NCI-H510A treated with DMSO at 0.1 percent for 48 hours (cell line): ENCODE data around the gene RIPK4.
A peak's percentile ranks its signal among the peaks of the same experiment; 100 is the strongest.

Source experiments
- DNase-seq: peaks from one replicate; lab custom pipeline; 2025; lab: John Stamatoyannopoulos, UW

Gene RIPK4

DNA sequence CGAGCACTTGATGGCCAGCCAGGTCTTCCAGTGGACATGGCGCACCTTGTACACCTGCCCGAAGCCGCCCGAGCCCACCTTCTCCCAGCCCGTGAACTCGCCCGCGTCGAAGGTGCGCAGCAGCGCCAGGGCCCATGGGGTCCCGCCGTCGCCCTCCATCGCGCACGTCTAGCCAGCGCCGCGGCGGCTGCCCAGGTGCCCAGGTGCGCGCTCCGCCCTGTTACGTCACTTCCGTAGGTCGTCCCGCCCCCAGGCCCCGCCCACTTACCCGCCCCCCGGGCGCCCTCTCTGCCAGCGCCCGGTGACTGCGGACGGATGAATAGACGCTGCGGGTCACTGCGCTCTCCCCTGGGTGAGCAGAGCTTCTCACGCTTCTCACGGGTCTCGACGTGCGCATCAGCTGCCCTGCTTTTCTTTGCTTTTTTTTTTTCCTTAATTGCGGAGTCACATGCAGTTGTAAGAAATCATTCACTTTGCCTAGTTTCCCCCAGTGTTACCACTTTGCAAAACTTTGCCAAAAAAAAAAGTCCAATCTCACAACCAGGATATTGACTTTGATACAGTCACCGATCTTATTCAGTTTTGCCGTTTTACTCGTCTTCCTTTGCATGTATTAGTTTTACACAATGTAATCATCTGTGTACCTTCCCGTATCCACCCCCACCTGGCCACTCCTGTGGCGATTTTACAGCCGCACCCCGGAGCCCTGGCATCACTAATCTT is at the start of gene RIPK4:
RIPK4 (minus strand) TSS at position 170 of the 723 bp plus-strand sequence; CDS start at position 159, 11 bp downstream.
- DNase-seq: peak; percentile 82

DNA sequence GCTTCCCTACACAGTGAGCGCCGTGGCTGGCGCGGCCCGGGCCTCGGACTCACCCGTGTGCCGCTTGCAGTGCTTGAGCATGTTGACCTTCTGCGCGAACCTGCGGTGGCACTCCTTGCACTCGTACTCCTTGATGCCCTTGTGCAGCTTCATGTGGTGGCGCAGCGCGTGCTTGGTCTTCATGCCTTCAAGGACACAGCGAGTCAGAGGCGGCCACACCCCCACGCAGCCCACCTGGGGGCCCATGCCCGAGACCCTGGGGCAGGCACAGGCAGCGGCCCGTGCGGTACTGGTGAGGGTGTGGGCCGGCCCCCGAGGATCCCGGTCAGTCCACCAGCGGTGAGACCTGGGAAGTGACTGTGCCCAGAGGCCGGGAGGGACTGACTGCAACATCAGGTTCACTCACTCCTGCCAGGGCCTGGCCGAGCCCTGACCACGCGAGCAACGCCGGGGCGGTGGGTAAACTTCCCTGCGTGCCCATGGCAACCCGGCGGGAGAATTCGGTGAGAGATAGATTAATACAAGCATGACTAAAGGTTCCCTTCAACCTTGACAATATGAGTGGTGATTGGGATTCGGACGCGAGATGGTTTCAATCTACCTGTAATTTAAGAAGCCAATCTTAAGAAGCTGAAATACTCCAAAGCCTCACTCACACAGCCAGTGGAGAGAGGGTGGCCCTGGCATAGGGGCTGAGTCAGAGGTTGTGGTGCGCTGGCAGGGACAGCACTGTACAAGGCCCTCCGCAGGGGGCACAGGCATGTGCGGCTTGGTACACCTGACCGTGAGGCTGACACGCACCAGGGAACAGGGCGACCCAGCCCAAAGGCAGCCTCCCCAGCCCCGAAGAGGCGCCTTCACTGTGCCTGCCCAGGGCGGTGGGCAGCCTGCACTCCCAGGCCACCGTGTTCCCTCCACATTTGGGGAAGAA is 49.1 kb upstream of the RIPK4 start:
- DNase-seq: no peak

DNA sequence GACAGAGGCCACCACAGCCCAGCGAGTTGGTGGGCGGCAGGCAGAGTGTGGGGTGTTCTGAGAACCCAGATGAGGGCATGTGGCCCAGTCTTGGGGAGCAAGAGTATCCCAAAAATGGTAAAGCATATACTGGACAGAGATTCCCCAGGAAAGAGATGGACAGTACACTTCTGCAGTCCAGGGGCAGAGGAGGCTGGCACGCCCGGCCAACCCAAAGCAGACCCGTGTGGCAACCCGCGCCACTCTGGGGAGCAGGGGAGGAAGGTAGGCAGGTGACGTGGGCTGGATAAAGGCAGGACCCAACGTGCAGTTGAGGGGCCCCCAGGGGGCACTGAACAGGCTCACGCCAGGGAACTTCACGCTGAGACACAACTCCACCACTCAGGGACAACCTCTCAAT is 46.4 kb upstream of the RIPK4 start:
- DNase-seq: no peak

DNA sequence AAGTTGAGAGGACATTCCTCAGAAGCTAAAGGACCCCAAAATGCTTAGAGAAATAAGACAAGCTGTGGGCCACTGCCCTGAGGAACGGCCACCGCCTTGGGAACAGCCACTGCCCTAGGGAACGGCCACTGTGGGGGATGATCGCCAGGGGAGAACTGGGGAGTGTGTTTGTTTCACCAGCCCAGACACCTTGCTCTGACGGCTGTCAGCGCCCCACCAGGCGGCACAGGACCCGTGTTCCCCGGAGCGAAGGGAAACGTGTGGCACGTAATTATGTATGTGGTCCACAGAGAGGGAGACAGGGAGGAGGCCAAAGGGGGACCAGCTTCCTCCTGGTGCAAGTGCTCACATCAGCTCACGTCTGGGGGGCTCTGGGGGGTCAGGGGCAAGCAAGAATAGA is 45.8 kb upstream of the RIPK4 start:
- no peak for DNase-seq

DNA sequence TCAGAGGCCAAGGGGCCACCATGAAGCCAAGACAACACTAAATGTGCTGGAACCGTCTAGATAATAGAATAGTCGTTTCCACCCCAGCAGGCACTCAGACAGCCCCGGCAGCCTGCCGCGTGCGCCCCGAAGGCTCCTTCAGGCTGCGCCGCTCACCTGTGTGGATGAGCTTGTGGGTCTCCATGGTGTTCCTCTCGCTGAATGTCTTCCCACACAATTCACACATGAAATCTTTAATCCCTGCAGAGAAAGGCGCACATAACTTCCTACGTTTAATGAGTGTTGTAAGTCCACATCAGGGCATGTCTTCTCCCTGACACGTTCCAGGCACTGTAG is 43.7 kb upstream of the RIPK4 start:
- no peak for DNase-seq

DNA sequence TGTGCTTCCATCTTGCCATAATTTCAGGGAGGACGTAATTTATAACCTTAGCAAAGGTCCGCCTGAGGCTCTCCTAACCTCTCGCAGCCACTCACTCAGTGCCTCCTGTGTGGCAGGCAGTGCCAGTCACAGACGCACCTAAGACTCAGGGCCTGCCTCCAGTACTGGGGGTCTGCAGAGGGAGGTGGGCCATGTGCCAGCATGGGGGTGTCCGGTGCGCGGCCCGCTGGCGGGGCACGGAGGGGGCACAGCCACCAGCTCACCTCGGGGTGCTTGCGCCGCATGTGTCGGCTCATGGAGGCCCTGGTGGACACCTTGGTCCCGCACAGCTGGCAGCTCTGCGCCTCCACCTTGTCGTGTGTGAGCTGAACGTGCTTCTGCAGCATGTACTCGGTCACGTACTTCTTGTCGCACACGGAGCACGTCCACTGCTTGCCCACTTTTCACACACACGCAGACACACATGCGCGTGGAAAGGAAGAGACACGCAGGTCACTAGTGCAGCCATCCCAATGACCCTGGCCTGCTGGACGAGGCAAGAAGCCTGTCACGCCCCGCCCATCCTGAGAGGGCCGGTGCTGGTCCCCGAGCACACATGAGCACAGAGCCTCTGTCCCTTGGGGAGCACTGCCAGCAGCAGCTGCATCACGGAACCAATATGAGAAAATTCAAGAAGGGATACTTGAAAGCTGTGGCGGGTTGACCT is 43.2 kb upstream of the RIPK4 start:
- DNase-seq: no peak

DNA sequence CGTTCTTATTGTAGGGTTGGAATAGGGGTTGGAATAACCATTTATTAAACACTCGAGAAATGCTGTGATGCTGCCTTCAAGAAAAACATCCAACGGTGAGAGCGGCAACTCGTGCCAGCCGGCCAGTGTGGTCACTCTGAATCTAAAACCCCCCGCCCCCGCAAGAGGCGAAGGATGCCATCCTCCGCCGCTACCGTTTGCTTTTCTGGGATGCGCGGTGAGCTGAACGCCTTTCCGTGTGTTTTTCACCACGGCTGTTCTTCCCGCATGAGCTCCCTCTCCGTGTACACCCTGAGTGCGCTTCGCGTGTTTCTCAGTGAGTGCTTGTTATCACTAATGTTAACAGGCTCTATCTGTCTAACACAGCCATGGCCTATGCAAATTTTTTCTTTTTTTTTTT is 42.0 kb upstream of the RIPK4 start:
- no peak for DNase-seq

DNA sequence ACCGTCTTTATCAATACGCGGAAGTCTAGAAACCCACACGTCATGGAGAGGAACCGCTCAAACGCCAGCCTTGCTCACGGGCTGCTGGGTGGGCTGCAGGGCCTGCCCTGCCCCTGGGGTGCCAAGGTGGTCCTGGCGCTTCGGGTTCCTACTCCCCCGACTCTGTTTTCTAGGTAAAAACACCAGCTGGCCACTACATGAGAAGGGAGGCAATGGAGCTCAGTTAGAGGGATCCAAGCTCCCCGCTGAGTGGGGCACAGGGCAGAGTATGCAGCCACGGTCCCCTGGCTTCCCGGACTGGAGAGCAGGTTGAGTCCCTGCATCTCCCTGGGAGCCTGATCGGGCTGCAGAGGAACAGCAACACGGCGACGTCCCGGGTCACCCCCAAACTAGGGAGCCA is 41.2 kb upstream of the RIPK4 start:
- DNase-seq: no peak

DNA sequence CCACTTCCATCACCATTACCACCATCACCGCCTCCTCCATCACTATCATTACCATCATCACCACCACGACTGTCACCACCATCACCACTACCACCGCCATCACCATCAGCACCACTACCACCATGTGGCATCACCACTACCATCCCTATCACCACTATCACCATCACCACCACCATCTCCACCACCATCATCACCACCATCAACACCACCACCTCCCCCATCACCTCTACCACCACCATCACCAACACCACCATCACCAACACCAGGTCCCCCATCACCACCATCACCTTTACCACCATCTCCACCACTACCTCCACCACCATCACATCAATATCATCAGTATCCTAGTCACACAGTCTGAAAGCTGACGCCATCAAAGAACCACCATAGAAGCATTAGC is 39.9 kb upstream of the RIPK4 start:
- no peak for DNase-seq

DNA sequence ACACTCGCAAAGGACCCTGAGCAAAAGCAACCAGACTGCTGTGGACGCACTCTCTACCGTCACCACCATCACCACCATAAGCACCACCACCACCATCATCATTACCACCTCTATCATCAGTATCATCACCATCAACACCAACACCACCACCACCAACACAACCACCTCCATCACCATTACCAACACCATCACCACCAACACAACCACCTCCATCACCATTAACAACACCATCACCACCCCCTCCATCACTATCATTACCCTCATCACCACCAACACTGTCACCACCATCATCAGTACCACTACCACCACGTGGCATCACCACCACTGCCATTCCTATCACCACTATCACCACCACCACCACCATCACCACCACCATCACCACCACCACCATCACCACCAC is 38.8 kb upstream of the RIPK4 start:
- no peak for DNase-seq

DNA sequence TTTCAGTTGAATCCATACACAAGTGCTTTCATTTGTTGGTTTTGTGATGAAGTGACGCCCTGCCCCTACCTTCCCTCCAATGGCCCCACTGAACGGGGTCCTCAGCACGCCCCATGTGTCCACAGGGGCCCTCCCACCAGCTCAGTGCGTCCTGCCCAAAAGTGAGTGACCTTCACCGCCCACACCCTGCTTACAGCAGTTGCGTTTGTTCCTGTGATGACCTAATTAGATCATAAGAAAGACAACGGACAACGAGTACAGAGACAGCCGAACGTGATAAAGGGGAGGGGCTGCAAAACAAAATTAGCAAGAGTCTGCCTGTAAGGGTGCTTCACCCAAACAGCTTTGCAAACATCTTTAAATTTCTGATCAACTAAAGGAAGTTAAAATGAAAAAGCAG is 38.2 kb upstream of the RIPK4 start:
- no peak for DNase-seq

DNA sequence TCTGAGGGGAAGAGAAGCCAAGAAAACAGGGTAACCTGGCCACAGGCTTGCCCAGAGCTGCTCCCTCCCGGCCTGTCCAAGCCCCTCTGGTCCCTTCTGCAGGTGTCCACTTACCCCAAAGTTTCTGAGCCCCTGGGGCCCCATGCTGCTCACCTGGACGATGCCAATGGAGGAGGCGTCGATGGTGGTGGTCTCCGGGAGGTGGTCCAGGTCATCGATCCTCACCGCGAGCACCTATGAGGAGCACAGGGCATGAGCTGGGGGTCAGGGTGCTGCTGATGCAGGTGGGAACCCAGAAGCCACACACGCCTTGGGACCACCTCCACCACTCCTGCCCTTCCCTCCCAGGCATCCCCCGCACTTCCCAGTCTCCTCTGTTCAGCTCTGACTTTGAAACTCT is 37.5 kb upstream of the RIPK4 start:
- no peak for DNase-seq

DNA sequence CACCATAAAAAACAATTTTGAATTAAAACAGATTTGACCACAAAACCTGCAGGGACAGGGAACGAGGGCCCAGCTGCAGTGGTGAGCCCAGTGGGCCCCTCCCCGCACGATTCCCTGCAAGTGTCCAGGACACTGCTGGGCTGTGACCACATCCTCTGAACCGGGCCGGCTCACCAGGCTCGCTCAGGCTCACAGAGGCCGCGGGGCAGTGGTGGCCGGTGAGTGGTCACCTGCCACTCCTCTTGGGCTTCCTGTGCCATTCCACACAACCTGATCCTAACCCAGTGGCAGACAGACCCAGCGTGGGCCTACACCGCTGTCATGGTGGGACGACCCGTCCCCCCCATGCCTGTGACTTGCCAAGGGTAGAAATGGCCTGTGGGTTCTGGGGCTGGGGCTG is 36.5 kb upstream of the RIPK4 start:
- DNase-seq: no peak

DNA sequence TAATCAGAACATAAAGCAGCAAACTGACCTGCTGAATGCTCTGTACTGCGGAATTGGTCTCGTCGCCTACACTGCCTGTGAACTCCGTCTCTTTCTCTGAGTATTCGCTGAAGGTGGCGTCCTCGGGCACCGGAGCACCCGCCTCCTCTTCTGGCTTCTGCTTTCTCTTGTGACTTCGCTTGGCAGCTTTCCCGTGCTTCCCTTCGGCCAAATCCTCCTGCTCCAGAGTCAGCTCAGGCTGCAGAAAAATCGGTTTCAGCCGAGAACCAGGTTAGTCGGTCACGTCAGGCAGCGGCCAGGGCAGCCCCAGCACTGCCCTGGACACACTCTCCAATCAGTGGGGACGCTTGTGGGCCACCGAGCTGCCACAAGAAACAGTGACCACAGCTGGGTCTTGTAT is 35.8 kb upstream of the RIPK4 start:
- DNase-seq: no peak

DNA sequence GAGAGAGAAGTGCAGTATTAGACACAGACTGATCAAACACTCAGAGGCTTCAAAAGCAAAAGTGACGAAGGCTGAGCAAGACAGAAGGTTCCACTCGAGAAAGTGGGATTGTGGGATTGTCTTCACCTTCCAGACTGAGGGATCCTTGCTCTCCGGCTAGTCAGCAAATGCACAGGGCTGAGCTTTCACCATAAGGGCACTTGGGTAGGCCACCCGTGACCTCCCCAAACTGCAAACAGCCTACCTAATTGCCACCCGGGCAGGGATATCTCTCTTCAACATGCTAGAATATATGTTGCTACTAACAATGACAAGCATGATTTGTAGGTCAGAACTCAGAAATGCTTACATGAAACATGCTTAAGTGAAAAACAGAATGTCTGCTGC is 35.3 kb upstream of the RIPK4 start:
- no peak for DNase-seq

DNA sequence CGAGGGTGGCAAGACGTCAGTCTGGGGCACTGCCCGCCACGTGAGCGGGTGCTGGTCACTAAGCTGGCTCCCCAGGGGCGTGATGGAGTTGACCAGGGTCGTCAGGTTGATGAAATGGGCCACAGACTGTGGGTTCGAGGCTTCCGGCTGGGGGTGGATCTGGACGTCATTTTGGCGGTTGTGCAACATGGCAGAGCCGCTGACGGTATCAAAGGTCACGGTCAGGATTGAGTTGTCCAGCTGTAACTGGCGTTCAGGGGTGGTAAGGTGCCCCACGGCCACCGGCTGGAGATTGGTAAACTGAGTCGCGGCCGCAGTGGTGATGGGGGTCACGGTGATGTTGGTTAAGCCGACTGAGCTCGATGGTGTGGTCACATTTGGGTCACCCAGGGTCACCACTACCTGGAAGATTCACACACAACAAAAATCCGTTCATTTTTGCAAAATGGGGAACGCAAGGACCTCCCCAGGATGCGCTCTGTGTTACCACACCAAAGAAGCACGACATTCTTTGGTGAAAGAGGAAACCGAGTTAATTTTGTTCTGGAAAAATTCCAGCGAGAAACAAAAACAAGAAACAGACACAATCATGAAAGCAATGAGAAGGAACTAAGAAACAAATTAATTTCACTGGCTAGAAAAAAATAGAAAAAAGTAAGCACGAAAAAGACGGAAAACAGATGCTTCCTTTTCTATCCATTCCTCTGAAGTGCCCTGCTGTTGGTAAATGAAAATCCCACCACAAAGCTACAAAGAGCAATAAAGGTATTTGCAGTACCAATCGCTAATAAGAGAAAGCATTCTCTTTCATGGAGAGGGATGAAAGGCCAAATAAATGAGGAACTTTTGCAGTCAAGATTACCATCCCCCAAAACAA is 34.7 kb upstream of the RIPK4 start:
- DNase-seq: no peak

DNA sequence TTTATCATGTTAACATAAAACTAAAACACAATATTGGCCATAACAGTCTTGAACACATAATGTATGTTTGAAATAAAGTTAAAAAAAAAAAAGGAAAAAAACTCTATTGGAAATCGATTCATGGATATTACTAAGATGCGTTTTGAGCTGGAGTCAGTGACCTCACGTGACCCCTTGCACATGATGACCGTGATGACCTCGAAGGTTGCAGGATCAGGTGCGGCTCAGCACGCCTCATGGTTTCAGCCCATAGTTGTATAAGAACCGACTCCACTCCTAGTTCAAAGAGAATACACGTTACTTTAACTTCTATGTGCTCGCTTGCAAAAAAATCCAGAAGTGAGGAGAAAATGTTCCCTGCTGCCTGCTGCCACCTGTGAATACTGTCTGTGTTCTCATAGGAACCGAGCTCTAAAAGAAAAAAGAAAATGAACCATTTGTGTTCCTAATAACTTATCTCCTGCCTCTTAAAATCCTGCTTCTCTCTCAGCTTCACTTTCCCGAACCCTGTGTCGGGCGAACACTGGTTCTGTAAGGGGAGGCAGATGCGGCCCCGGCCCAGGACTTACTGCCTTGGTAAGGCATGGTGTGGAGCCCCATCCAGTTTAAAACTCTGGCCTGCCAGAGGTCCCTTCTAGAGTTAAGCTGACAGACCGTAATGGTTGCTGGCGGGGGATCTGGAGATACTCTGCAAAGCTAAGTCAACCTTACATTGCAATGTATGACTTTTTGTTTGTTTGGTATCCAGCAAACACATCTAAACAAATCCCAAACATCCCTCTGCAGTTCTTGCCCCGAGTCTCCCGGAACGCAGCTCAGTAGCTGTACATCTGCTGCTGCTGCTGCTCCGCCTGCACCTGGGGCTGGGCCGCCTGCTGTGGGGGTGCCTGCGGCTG is 33.8 kb upstream of the RIPK4 start:
- DNase-seq: no peak

DNA sequence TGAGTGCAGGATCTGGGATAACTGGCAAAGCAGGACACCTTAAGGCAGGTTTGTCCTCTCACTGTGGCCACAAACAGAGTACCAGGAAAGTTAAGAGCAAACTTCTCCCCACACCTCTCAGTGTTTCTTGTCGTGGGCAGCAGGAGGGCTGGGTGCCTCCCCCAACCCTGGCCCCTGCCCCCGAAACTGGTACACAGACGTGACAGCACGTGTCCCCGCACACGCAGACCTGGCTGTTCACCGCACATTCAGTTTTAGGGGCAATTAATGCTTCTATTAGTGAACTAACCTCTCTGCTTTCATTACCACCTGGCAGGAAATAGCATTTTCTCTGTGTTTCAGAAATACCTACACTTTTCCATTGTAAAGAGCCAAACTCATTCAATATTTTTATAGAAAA is 32.9 kb upstream of the RIPK4 start:
- DNase-seq: no peak

DNA sequence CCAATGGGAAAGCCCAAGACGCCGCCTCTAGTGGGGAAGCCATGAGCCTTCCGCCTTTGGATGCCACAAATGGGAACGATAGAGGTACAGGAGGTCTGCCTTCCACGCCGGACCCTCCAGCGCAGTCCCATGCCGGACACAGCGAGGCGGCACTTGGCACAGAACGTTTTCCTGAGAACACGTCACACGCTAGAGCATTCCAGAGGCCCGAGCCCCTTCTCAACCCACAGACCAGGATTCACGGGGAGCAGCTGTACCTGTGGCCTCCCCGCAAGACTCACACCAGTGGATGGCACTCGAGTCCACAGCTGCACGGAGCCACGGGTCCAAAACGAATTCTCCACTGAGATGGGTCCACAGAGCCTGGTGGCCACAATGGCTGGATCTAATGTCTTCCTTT is 31.5 kb upstream of the RIPK4 start:
- no peak for DNase-seq

DNA sequence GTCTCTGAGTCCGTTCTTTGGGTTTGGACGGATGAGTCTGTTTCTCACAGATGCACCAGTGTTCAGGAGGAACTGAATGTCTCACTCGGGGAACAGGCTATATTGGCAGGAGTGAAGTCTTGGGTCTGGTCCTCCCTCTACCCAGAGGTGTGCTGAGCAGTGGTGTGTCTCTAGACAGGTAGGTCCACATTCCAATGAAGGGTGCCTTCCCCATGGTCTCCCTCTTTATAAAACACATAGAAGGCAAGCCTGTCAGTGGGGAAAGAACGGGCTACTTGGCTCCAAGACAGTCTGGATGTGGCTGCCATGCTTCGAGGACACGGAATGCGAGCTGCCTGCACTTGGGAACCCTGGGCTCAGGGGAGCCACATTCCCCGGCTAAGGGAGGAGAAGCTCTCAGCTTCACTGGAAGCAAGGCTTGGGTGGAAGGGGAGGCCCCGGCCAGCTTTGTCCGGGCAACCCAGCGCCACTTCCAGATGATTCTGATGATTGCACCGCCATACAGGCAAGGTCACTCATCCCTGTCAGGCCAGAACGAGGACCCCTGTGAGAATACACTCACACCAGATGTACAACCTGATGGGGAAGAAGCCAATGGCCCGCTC is 29.7 kb upstream of the RIPK4 start:
- no peak for DNase-seq

DNA sequence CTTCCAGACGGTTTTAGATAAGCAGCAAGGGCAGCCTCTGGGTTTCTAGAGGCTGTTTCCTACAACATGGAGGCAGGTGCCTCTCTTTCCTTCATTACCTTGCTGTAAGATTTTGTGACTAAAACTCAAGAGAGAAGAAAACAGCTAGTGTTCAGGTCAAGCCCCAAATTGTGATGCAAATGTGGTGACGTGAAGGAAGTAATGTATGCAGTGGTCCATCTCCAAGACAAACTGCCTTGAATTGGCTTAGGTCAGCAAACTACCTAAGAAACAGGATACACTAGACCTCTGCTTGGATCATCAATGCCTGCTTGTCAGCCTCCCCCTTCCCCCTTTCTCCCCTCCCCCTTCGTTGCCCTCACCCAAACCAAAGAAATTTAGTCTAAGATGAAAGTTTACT is 28.9 kb upstream of the RIPK4 start:
- no peak for DNase-seq
